Caco-2 (cell line): ENCODE results near the gene ELP6. TPM values are rescaled to one million over a fixed set of nuclear protein-coding genes. Genes with fewer than 3 reads are reported as not detected.

Experiments
- Bru-seq: library from RNA; stranded (reverse); fragments of 400-500 nt; gene quantifications from one replicate; lab custom pipeline; 2021; lab: Mats Ljungman, UMichigan
- BruChase-seq, 2 experiments: library from RNA; stranded (reverse); fragments of 400-500 nt; gene quantifications; one replicate each; lab custom pipeline; 2021; lab: Mats Ljungman, UMichigan
- BruUV-seq: library from RNA; stranded (reverse); fragments of 400-500 nt; replicated peaks from 2 replicates; lab custom pipeline; 2021; lab: Mats Ljungman, UMichigan
- CTCF ChIA-PET: fragments of 300-600 bp; sonication (Branson Sonifier 250); formaldehyde crosslinking; loops from one replicate; lab custom pipeline; 2022; ENCODE audit warnings: antibody characterized with exemption; lab: Charles Lee
- POLR2A ChIA-PET: fragments of 300-600 bp; sonication (Branson Sonifier 250); formaldehyde crosslinking; loops from one replicate; lab custom pipeline; 2022; ENCODE audit warnings: antibody characterized with exemption; lab: Charles Lee
- DNase-seq, 2 experiments: peaks; one replicate each; pipeline versions ENCODE4 v3.0.0 to v3.0.0-alpha.2; 2020 to 2022
- H3K27me3 ChIP-seq: replicated peaks from 2 replicates; pipeline ENCODE4 v1.6.0; 2011; ENCODE audit warnings: low read length; ENCODE audit not compliant: control insufficient read depth, insufficient read depth
- H3K36me3 ChIP-seq: 2 replicates; pipeline ENCODE4 v1.5.1; 2011; ENCODE audit warnings: low read length; ENCODE audit not compliant: control insufficient read depth, insufficient read depth
- H3K4me1 ChIP-seq: fragments of 250-450 bp; sonication (Bioruptor Pico); 2 replicates; pipeline ENCODE4 v1.5.1; 2020; ENCODE audit warnings: mild to moderate bottlenecking
- H3K4me3 ChIP-seq: 2 replicates; pipeline ENCODE4 v1.5.1; 2011; ENCODE audit warnings: low read depth, mild to moderate bottlenecking, control low read depth, low read length
- H3K9me3 ChIP-seq: fragments of 250-450 bp; sonication (Bioruptor Pico); 2 replicates; pipeline ENCODE4 v1.5.1; 2020; ENCODE audit warnings: mild to moderate bottlenecking, moderate library complexity
- H3K27ac Mint-ChIP-seq: one replicate; pipeline ENCODE4 v1.8.0; 2022; ENCODE audit warnings: mixed read lengths; ENCODE audit not compliant: unreplicated experiment
- H3K27me3 Mint-ChIP-seq: one replicate; pipeline ENCODE4 v1.8.0; 2022; ENCODE audit warnings: mixed read lengths; ENCODE audit not compliant: insufficient read depth, unreplicated experiment
- H3K36me3 Mint-ChIP-seq: one replicate; pipeline ENCODE4 v1.8.0; 2022; ENCODE audit warnings: mild to moderate bottlenecking, mixed read lengths; ENCODE audit not compliant: insufficient read depth, unreplicated experiment
- H3K4me1 Mint-ChIP-seq: one replicate; pipeline ENCODE4 v1.8.0; 2022; ENCODE audit warnings: low read depth, mixed read lengths; ENCODE audit not compliant: unreplicated experiment
- H3K4me3 Mint-ChIP-seq: one replicate; pipeline ENCODE4 v1.8.0; 2022; ENCODE audit warnings: mild to moderate bottlenecking, moderate library complexity, mixed read lengths; ENCODE audit not compliant: unreplicated experiment
- H3K9me3 Mint-ChIP-seq: one replicate; pipeline ENCODE4 v1.8.0; 2022; ENCODE audit warnings: mixed read lengths; ENCODE audit not compliant: unreplicated experiment
- CTCF ChIP-seq, 2 experiments: fragments of 200-600 bp in 1 of 2; IDR thresholded peaks; 1 replicate in 1 of 2; 2 replicates in 1 of 2; pipeline versions ENCODE4 v1.5.1 to v1.8.0; 2011 to 2022; ENCODE audit warnings: antibody characterized with exemption in 1 of 2, control low read depth in 1 of 2, inconsistent platforms in 1 of 2, low read depth in 1 of 2, low read length in 1 of 2, mild to moderate bottlenecking in 1 of 2, moderate library complexity in 1 of 2; ENCODE audit not compliant: insufficient read depth in 1 of 2, severe bottlenecking in 1 of 2, unreplicated experiment in 1 of 2
- intact Hi-C: fragments of 100-400 bp; cut with micrococcal nuclease; formaldehyde crosslinking; loops from one replicate; pipeline ENCODE4 v1.10.0; 2022; ENCODE audit not compliant: unreplicated experiment
- long read RNA-seq: library from polyadenylated mRNA; stranded (forward); transcript quantifications from one replicate; pipeline ENCODE4 v2.0.0, GENCODE V29; 2022
- total RNA-seq: library from RNA; stranded (reverse); gene quantifications from 2 replicates; pipeline ENCODE4 v1.2.3, GENCODE V29; 2022

Gene ELP6, protein sequence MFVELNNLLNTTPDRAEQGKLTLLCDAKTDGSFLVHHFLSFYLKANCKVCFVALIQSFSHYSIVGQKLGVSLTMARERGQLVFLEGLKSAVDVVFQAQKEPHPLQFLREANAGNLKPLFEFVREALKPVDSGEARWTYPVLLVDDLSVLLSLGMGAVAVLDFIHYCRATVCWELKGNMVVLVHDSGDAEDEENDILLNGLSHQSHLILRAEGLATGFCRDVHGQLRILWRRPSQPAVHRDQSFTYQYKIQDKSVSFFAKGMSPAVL
- total RNA-seq (41.0 and 42.0 TPM in 2 replicates), Bru-seq, nascent RNA (percentile 73 among the genes with signal in this experiment), BruChase-seq, experiment 1, labeled RNA remaining after a 2-hour chase (percentile 72 among the genes with signal in this experiment), BruChase-seq, experiment 2, labeled RNA remaining after a 6-hour chase (percentile 70 among the genes with signal in this experiment)
- long read RNA-seq, transcript ELP6-201 (7 exons, 1,401 nt), result major isoform, 26 of 62 reads
- long read RNA-seq, transcript ELP6-206 (6 exons, 1,277 nt), result minor isoform, 5 of 62 reads
- long read RNA-seq, partial matches to known transcripts, result 2 of 62 reads
- long read RNA-seq, other reads (novel, unspliced or antisense), result 26 of 62 reads

- Histone ChIP-seq H3K9me3 (no peaks in the 10 kb centered on the region), H3K27me3 (no peaks in the 10 kb centered on the region), H3K4me1 (no peaks in the 10 kb centered on the region), H3K36me3 (no peaks in the 10 kb centered on the region), H3K4me3 (peak within 1 kb of the TSS; percentile 49)
- H3K27me3 Mint-ChIP-seq, result no peaks in the 10 kb centered on the region
- TF ChIP-seq CTCF (IDR thresholded peaks at IDR 0.05; ENCODE audit: insufficient read depth in 1 of 2, low read depth in 1 of 2, low read length in 1 of 2, severe bottlenecking in 1 of 2, unreplicated experiment in 1 of 2), result peak; percentile 41 to 74
- H3K4me1 Mint-ChIP-seq, result peaks cover 6% of the 10 kb centered on the region
- H3K36me3 Mint-ChIP-seq, result peaks cover 40% of the 10 kb centered on the region
- H3K4me3 Mint-ChIP-seq, result peak within 1 kb of the TSS; percentile 89
- no TSS peak for BruUV-seq
- POLR2A ChIA-PET, result interaction anchor here (0.6 kb wide), 1 partner anchor 14 kb away, joined by 4 read pairs; no protein-coding TSS in a partner anchor
- peak; percentile 97 for DNase-seq
- H3K27ac Mint-ChIP-seq, result peak within 1 kb of the TSS; percentile 94
- intact Hi-C loops, result loop anchor here (1.0 to 2.0 kb wide), 3 partner anchors 39 to 92 kb away; partner anchors contain the start of gene SCAP
- CTCF ChIA-PET, result interaction anchor here (0.9 to 1.0 kb wide), 3 partner anchors 9 to 92 kb away, joined by 3 to 5 read pairs (median 5); no protein-coding TSS in a partner anchor
- H3K9me3 Mint-ChIP-seq, result no peaks in the 10 kb centered on the region
Observed at GRCh38 chr3:47513125-47513929, at the start of gene ELP6. Gene ELP6 (minus strand): TSS chr3:47513712. CDS start chr3:47513590, 122 bp downstream.

DNA sequence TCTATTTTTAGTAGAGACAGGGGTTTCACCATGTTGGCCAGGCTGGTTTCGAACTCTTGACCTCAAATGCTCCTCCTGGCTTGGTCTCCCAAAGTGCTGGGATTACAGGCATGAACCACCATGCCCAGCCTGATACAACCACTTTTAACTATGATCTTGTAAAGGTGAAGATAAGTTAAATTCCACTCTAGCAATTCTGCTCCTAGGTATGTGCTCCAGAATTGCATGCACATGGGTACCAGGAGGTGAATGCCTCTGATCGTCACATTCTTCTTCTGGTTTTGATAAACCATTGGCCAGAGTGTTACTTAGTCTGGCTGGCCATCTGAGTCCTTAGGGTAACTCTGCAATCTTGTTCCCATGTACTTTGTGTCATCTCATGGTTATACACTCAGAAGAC lies 42.8 kb upstream of the ELP6 start:
- intact Hi-C loops, result no loop called here
- H3K27ac Mint-ChIP-seq, result no peak overlapping the region
- TF ChIP-seq CTCF (IDR thresholded peaks at IDR 0.05; ENCODE audit: insufficient read depth in 1 of 2, low read depth in 1 of 2, low read length in 1 of 2, severe bottlenecking in 1 of 2, unreplicated experiment in 1 of 2), result no peak
- H3K4me1 Mint-ChIP-seq, result no peaks in the 10 kb centered on the region
- Histone ChIP-seq H3K36me3 (no peaks in the 10 kb centered on the region), H3K4me3 (no peak overlapping the region), H3K27me3 (no peaks in the 10 kb centered on the region), H3K4me1 (no peaks in the 10 kb centered on the region), H3K9me3 (no peaks in the 10 kb centered on the region)
- ChIA-PET POLR2A (no interaction called here), CTCF (no interaction called here)
- no peaks in the 10 kb centered on the region for H3K36me3 Mint-ChIP-seq
- BruUV-seq, result no TSS peak
- H3K27me3 Mint-ChIP-seq, result no peaks in the 10 kb centered on the region
- H3K9me3 Mint-ChIP-seq, result no peaks in the 10 kb centered on the region
- H3K4me3 Mint-ChIP-seq, result no peak overlapping the region
- DNase-seq, result no peak

- intact Hi-C loops, result no loop called here
- Histone ChIP-seq H3K4me3 (no peak overlapping the region), H3K36me3 (no peaks in the 10 kb centered on the region), H3K27me3 (no peaks in the 10 kb centered on the region), H3K4me1 (no peaks in the 10 kb centered on the region), H3K9me3 (no peaks in the 10 kb centered on the region)
- no peaks in the 10 kb centered on the region for H3K9me3 Mint-ChIP-seq
- H3K36me3 Mint-ChIP-seq, result no peaks in the 10 kb centered on the region
- no peaks in the 10 kb centered on the region for H3K4me1 Mint-ChIP-seq
- TF ChIP-seq CTCF (IDR thresholded peaks at IDR 0.05; ENCODE audit: insufficient read depth in 1 of 2, low read depth in 1 of 2, low read length in 1 of 2, severe bottlenecking in 1 of 2, unreplicated experiment in 1 of 2), result no peak
- no peak overlapping the region for H3K4me3 Mint-ChIP-seq
- no peak for DNase-seq
- CTCF ChIA-PET, result interaction anchor here (0.7 kb wide), 1 partner anchor 36 kb away, joined by 10 read pairs; no protein-coding TSS in a partner anchor
- no TSS peak for BruUV-seq
- peaks cover 3% of the 10 kb centered on the region for H3K27me3 Mint-ChIP-seq
- no peak overlapping the region for H3K27ac Mint-ChIP-seq
- POLR2A ChIA-PET, result no interaction called here
Observed at GRCh38 chr3:47554335-47554734, 40.8 kb upstream of the ELP6 start.
